Panc1 (cell line): ENCODE measurements around the gene PRR35. TPM values are rescaled to one million over a fixed set of nuclear protein-coding genes. Genes with fewer than 3 reads are reported as not detected.

Experiments used
- ATAC-seq: fragments of 200-7000 bp; cut with Tn5 transposase; 2 replicates; pipeline ENCODE4 v1.9.1; 2020; ENCODE audit warnings: mild to moderate bottlenecking, moderate library complexity
- BruUV-seq: library from RNA; stranded (reverse); fragments of 400-500 nt; replicated peaks from 2 replicates; lab custom pipeline; 2021; lab: Mats Ljungman, UMichigan
- CTCF ChIA-PET: fragments of 300-600 bp; sonication (Branson Sonifier 250); formaldehyde crosslinking; loops from one replicate; lab custom pipeline; 2022; ENCODE audit warnings: antibody characterized with exemption; lab: Charles Lee
- POLR2A ChIA-PET: fragments of 300-600 bp; sonication (Branson Sonifier 250); formaldehyde crosslinking; loops from one replicate; lab custom pipeline; 2022; ENCODE audit warnings: antibody characterized with exemption; lab: Charles Lee
- DNase-seq: peaks from one replicate; pipeline ENCODE4 v3.0.0-alpha.2; 2010; ENCODE audit warnings: low read depth, low spot score
- H3K27ac ChIP-seq: 2 replicates; pipeline ENCODE4 v1.5.1; 2011; ENCODE audit warnings: mild to moderate bottlenecking, low read length, inconsistent platforms
- H3K27me3 ChIP-seq: fragments of 200-500 bp; sonication (Bioruptor generic); 2 replicates; pipeline ENCODE4 v1.6.0; 2014; ENCODE audit warnings: low read length, inconsistent platforms; ENCODE audit not compliant: control insufficient read depth, insufficient read depth
- H3K36me3 ChIP-seq: fragments of 200-500 bp; sonication (Bioruptor generic); 2 replicates; pipeline ENCODE4 v1.5.1; 2014; ENCODE audit warnings: inconsistent platforms, mild to moderate bottlenecking, low read length, moderate library complexity; ENCODE audit not compliant: control insufficient read depth, insufficient read depth
- H3K4me1 ChIP-seq: 2 replicates; pipeline ENCODE4 v1.5.1; 2011; ENCODE audit warnings: inconsistent platforms, mild to moderate bottlenecking, low read length, moderate library complexity; ENCODE audit not compliant: control insufficient read depth, insufficient read depth
- H3K4me3 ChIP-seq, 2 experiments: 2 replicates each; pipeline ENCODE4 v1.5.1; 2011 to 2012; ENCODE audit warnings: low read depth in 2 of 2, low read length in 2 of 2, mild to moderate bottlenecking in 2 of 2, inconsistent platforms in 1 of 2, moderate library complexity in 1 of 2
- H3K9me3 ChIP-seq: fragments of 200-500 bp; sonication (Bioruptor generic); 2 replicates; pipeline ENCODE4 v1.5.1; 2014; ENCODE audit warnings: low read depth, mild to moderate bottlenecking, inconsistent platforms, low read length, moderate library complexity; ENCODE audit not compliant: control insufficient read depth, insufficient read depth
- CTCF ChIP-seq: fragments of 450-650 bp; IDR thresholded peaks from 2 replicates; pipeline ENCODE4 v1.5.1; 2017; ENCODE audit warnings: mild to moderate bottlenecking
- POLR2AphosphoS5 ChIP-seq: IDR thresholded peaks from 2 replicates; pipeline ENCODE4 v1.6.1; 2012; ENCODE audit warnings: mild to moderate bottlenecking, low read depth, low read length, moderate library complexity
- SIN3A ChIP-seq: IDR thresholded peaks from 2 replicates; pipeline ENCODE4 v1.6.1; 2012; ENCODE audit warnings: low read depth, mild to moderate bottlenecking, low read length, moderate library complexity, borderline replicate concordance; ENCODE audit not compliant: insufficient read depth
- TCF7L2 ChIP-seq: IDR thresholded peaks from 2 replicates; pipeline ENCODE4 v1.6.1; 2011; ENCODE audit warnings: mild to moderate bottlenecking, low read depth, low read length, inconsistent platforms
- in situ Hi-C: cut with HindIII; loops from 2 replicates; pipeline ENCODE4 v1.10.0; 2016; ENCODE audit warnings: low sequenced_read_pairs, low pct_unique_long_range_greater_than_20kb
- intact Hi-C: fragments of 100-400 bp; cut with micrococcal nuclease; formaldehyde crosslinking; loops from one replicate; pipeline ENCODE4 v1.10.0; 2022; ENCODE audit not compliant: unreplicated experiment
- total RNA-seq: library from RNA; stranded (reverse); gene quantifications from one replicate; pipeline ENCODE4 v1.2.1, GENCODE V29; 2021; ENCODE audit not compliant: unreplicated experiment
- TF ChIP-seq, protein P1 (sequence below), 2 experiments: IDR thresholded peaks; 2 replicates each; pipeline ENCODE4 v1.6.1; 2011 to 2012; ENCODE audit warnings: low read depth in 2 of 2, control low read depth in 1 of 2, low read length in 1 of 2, mild to moderate bottlenecking in 1 of 2, moderate library complexity in 1 of 2; ENCODE audit not compliant: insufficient read depth in 1 of 2

The PRR35 gene
- total RNA-seq, 1 experiment from 2014 or later, result 2.2 TPM

DNA sequence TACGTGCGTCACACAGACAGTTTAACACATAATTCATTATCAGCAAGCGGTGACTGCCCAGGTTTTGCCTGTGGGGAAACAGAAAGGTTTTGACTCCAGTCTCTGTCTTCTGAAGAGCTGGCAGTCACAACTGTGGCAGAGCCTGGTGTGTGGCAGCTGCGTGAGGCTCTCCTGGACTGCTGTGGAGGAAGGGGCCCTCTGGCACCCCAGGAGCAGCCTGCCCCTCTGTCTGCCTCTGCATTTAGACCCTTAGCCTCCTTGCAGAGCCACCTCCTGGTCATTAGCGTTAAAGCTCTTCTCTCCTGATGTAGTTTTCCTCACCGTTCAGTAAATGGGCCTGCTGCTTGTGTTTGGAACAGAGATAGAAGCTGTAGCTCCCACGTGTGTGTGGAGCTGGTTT, 40.6 kb downstream of the PRR35 start:
- POLR2A ChIA-PET, result no interaction called here
- no peaks in the 10 kb centered on the region for H3K36me3 ChIP-seq
- peak; percentile 86 for ATAC-seq
- H3K27me3 ChIP-seq, result no peaks in the 10 kb centered on the region
- no peak overlapping the region for H3K27ac ChIP-seq
- intact Hi-C loops (no loop called here), in situ Hi-C loops (no loop called here)
- no TSS peak for BruUV-seq
- TF ChIP-seq SIN3A (no peak), POLR2AphosphoS5 (no peak), CTCF (no peak; the same call in 1 of the 2 replicates), TCF7L2 (no peak)
- TF ChIP-seq, protein P1, sequence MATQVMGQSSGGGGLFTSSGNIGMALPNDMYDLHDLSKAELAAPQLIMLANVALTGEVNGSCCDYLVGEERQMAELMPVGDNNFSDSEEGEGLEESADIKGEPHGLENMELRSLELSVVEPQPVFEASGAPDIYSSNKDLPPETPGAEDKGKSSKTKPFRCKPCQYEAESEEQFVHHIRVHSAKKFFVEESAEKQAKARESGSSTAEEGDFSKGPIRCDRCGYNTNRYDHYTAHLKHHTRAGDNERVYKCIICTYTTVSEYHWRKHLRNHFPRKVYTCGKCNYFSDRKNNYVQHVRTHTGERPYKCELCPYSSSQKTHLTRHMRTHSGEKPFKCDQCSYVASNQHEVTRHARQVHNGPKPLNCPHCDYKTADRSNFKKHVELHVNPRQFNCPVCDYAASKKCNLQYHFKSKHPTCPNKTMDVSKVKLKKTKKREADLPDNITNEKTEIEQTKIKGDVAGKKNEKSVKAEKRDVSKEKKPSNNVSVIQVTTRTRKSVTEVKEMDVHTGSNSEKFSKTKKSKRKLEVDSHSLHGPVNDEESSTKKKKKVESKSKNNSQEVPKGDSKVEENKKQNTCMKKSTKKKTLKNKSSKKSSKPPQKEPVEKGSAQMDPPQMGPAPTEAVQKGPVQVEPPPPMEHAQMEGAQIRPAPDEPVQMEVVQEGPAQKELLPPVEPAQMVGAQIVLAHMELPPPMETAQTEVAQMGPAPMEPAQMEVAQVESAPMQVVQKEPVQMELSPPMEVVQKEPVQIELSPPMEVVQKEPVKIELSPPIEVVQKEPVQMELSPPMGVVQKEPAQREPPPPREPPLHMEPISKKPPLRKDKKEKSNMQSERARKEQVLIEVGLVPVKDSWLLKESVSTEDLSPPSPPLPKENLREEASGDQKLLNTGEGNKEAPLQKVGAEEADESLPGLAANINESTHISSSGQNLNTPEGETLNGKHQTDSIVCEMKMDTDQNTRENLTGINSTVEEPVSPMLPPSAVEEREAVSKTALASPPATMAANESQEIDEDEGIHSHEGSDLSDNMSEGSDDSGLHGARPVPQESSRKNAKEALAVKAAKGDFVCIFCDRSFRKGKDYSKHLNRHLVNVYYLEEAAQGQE (IDR thresholded peaks at IDR 0.05; ENCODE audit: insufficient read depth in 1 of 2, low read depth in 2 of 2, low read length in 1 of 2), result no peak
- H3K4me3 ChIP-seq, result no peak overlapping the region
- CTCF ChIA-PET, result interaction anchor here (0.8 kb wide), 1 partner anchor 36 kb away, joined by 4 read pairs; the partner anchor contains the start of gene METTL26
- DNase-seq, result no peak
- H3K9me3 ChIP-seq, result no peaks in the 10 kb centered on the region
- H3K4me1 ChIP-seq, result no peaks in the 10 kb centered on the region

DNA sequence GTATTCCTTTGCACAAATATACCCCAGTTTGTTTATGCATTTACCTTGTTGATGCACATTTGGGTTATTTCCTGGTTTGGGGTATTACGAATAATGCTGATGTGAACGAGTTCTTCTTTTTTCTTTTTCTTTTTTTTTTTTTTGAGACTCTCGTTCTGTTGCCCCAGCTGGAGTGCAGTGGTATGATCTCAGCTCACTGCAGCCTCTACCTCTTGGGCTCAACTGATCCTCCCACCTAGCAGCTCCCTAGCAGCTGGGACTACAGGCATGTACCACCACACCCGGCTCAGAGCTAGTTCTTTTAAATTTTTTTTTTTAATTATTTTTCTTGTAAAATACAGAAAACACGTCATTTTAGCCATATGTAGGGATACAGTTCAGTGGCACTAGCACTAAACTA, 43.7 kb downstream of the PRR35 start:
- no peaks in the 10 kb centered on the region for H3K9me3 ChIP-seq
- ATAC-seq (no peak), DNase-seq (no peak)
- H3K27me3 ChIP-seq, result no peaks in the 10 kb centered on the region
- no TSS peak for BruUV-seq
- TF ChIP-seq CTCF (no peak), POLR2AphosphoS5 (no peak), SIN3A (no peak), TCF7L2 (no peak)
- TF ChIP-seq, protein P1 (IDR thresholded peaks at IDR 0.05; ENCODE audit: insufficient read depth in 1 of 2, low read depth in 2 of 2, low read length in 1 of 2), result no peak
- ChIA-PET POLR2A (interaction anchor here (0.6 kb wide), 1 partner anchor 90 kb away, joined by 3 read pairs; no protein-coding TSS in a partner anchor), CTCF (no interaction called here)
- in situ Hi-C loops, result no loop called here
- no peaks in the 10 kb centered on the region for H3K36me3 ChIP-seq
- H3K4me1 ChIP-seq, result no peaks in the 10 kb centered on the region
- no peak overlapping the region for H3K4me3 ChIP-seq
- H3K27ac ChIP-seq, result no peak overlapping the region
- intact Hi-C loops, result no loop called here
